ENCODE results near the gene BCL11A. TPM values are rescaled to one million over a fixed set of nuclear protein-coding genes. Genes with fewer than 3 reads are reported as not detected.
A peak's percentile ranks its signal among the peaks of the same experiment; 100 is the strongest.

The BCL11A gene
- total RNA-seq, 1 donor from 2014 or later = 1.6 TPM

DNA sequence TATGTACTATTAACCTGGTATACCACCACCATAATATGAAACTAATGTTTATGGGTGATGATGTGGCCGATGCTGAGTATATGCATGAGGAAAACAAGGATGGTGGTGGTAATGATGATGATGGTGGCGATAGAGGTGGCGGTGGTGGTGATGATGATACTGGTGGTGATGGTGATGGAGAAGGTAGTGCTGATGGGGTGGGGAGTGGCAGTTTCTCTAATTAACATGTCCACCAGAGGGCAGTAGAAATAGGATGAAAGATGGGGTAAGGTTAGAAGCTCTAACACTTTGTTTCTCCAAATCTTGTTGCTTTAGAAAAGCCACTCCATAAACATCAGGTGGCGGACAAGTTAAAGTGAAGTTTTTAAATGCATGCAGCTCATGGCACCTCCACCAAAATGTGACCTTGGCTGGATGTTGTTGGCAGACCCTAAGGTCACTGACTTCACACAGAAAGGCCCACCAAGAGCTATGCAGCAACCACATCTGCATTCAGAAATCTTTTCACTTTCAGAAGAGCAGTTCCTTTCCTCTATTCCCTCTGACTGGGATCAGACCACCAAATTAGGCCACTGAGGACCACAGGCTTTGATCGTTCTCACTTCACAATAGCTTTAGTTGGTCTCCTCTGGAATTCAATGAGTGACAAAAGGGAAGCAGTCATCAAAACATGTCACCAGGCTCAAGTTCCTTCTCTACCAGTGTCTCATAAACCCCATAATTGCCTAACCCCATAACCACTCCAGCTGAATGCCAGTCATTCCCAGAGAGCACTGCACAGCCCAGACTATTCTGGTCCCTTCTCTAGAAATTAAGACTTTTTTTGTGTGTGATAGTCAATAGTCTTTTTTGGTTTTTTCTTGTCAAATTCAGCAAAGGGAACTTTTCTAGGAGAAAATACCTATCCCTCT, 7.5 kb upstream of the BCL11A start:
- intact Hi-C loops (cut with DNase I) = no loop called here
- ATAC-seq (no peak), DNase-seq (ENCODE audit: low spot score) (no peak)

GRCh38 chr2:60559880-60560279, 6.4 kb upstream of the BCL11A start:
- DNase-seq (ENCODE audit: low spot score) = no peak
- intact Hi-C loops (cut with DNase I) = no loop called here

DNA sequence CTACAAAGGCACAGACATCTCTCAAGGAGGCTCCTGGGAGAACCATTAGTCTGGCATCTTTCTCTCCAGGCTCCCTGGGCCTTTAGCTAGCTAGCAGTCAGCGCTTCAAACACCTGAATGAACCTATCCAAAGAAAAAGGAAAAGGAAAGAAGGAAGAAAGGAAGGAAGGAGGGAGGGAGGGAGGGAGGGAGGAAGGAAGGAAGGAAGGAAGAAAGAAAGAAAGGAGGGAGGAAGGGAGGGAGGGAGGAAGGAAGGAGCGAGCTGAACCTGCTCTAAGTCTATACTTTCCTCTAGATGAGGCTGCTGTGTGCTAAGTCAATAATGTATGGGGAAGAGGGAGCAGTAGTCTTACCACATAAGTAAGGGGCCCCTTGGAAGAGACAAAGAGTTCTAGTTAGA, 5.1 kb upstream of the BCL11A start:
- DNase-seq (ENCODE audit: low spot score) (no peak), ATAC-seq (no peak)
- intact Hi-C loops (cut with DNase I) = no loop called here

More at GRCh38 chr2:60559880-60560279, 6.4 kb upstream of the BCL11A start:
- ATAC-seq = no peak

DNA sequence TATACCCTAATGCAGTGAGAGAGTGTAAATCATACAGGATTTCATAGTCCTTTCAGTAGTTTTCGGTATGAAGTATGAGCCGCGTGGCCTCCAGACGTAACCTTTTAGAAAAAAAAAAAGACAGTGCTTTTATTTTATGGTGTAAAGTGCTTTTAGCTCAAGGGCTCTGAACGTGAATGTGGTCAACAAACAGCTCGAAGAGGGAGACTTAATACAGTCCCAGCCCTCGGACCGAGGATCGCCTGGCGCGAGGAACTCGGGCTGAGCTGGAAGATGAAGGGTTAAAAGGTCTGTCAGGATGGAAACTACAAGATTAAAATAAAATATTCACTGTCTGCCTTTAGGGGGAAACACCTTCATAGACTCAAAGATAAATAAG, 4.0 kb upstream of the BCL11A start:
- DNase-seq (ENCODE audit: low spot score) (no peak), ATAC-seq (no peak)
- intact Hi-C loops (cut with DNase I) = no loop called here

DNA sequence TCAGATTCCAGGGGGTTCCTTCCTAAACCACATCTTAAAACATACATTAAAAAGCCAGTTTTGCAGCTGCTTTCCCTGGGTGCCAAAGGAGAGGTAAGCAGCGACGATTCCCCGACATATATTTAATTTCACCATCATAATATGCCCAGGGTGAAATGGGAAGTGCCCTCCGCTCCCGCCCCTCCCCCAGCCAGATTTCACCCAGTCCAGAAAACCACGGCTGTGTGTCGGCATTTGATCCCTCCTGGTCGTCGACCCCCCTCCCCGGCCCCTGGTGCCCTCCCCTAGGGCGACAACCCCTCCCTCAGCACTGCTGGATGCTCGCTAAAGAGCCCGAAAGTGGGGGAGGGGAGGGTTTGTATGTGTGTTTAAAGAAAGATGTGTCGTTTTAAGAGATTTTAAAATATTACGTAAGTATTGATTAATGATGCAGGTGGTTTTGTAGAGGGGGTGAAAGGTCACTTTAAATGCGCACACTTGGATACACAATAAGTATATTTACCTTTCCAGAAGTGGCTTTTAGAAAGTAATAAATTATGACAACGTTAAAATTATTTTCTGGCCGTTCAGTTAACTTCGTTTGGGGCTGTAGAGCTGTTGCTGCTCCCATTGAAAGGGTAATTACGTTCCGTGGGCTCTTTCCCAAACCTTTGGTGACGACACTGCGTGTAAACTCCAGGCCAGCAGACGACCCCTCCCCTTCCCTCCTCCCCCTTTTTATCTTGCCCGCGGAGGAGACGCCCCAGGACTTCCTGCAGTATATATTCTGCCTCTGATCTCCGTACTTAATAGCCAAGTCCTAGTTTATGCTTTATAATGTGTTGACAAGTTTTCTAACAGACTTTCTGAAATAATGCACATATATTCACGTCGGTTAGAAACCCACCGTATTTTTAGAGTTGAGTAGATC, 3.4 kb upstream of the BCL11A start:
- DNase-seq (ENCODE audit: low spot score) = no peak
- intact Hi-C loops (cut with DNase I) = no loop called here
- ATAC-seq = no peak

- ATAC-seq (no peak), DNase-seq (ENCODE audit: low spot score) (no peak)
- intact Hi-C loops (cut with DNase I) = no loop called here
These were observed 2.7 kb upstream of the BCL11A start for GRCh38 chr2:60556175-60556574.

DNA sequence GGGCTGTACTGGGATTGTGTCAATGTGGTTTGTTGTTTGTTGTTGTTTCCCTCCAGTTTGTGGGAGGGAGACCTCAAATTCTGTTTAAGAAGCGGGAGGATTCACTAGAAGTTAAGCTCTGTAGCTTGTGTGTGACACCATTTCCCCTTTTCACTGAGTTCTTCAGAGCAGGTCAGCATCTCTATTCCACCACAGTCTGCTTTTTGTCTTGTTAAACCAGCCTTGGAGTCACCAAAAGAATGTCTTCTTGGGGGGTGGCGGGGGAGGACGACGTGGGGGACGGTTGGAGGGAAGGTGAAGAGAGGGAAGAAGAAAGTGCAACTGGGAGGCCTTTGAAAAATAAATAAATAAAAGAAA, 2.3 kb upstream of the BCL11A start:
- no peak for DNase-seq (ENCODE audit: low spot score)
- no peak for ATAC-seq
- intact Hi-C loops (cut with DNase I) = no loop called here

GRCh38 chr2:60555066-60555782, 1.8 kb upstream of the BCL11A start:
- DNase-seq (ENCODE audit: low spot score) = no peak
- intact Hi-C loops (cut with DNase I) = no loop called here

GRCh38 chr2:60554646-60555065, 1.2 kb upstream of the BCL11A start:
- no peak for DNase-seq (ENCODE audit: low spot score)
- intact Hi-C loops (cut with DNase I) = no loop called here
- peak; percentile 20 for ATAC-seq

More at GRCh38 chr2:60555066-60555782, 1.8 kb upstream of the BCL11A start:
- peak; percentile 30 for ATAC-seq

- ATAC-seq = peak; percentile 16
These were observed 706 bp upstream of the BCL11A start for GRCh38 chr2:60554074-60554645.

GRCh38 chr2:60552851-60553494, 481 bp downstream of the BCL11A start:
- DNase-seq (ENCODE audit: low spot score) (no peak), ATAC-seq (no peak)
- intact Hi-C loops (cut with DNase I) = no loop called here

More at GRCh38 chr2:60554074-60554645, 706 bp upstream of the BCL11A start:
- intact Hi-C loops (cut with DNase I) = no loop called here
- peak; percentile 63 for DNase-seq (ENCODE audit: low spot score)

DNA sequence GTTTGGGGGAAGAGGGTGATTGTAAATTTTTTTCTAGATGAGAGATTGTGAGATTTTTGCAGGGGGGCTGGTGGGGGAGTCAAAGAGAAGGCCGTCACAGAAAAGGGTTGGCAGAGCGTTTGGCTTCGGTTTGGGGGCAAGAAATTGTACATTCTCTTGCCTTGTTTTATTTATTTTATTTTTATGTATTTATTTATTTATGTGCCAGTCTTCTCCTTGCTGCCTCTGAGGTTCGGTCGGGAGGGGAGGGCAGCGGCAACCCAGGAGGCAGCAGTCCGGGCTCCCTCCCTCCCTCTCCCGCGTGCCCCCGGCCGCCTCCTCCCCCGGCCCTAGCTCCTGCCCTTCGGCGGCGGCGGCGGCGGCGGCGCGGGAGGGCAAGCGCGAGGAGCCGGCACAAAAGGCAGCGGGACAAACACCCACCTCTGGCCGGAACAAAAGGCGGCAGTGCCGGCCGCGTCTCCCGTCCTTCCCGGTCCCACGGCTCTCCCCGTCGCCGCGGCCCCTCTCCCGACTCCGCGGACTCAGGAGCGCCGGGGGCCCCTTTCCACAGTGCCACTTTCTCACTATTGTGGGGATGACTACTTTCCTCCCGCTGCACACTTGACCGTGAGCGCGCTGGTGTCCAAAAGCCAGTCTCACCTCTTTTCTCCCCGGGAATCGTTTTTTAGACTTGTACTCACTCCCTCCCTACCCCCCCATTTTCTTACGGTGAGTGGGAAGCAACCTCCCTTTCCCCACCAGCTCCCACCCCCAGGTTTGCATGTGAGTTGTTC, 1.2 kb downstream of the BCL11A start:
- DNase-seq (ENCODE audit: low spot score) (no peak), ATAC-seq (no peak)
- intact Hi-C loops (cut with DNase I) = no loop called here

- intact Hi-C loops (cut with DNase I) = no loop called here
- DNase-seq (ENCODE audit: low spot score) = no peak
- ATAC-seq = no peak
These were observed 2.0 kb downstream of the BCL11A start for GRCh38 chr2:60551240-60552077.

DNA sequence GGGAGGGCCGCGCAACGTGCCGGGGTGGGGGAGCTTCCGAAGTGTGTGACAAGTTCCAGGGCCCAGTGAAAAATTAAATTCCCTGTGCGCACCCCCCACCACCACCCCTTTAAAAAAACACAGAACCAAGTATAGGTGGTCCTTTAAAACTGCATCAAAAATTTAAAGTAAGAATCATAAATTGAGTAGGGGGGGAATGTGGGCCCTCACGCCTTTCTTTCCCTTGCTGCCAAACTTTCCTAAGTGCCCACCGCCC, 2.5 kb downstream of the BCL11A start:
- no peak for ATAC-seq
- intact Hi-C loops (cut with DNase I) = no loop called here
- no peak for DNase-seq (ENCODE audit: low spot score)

DNA sequence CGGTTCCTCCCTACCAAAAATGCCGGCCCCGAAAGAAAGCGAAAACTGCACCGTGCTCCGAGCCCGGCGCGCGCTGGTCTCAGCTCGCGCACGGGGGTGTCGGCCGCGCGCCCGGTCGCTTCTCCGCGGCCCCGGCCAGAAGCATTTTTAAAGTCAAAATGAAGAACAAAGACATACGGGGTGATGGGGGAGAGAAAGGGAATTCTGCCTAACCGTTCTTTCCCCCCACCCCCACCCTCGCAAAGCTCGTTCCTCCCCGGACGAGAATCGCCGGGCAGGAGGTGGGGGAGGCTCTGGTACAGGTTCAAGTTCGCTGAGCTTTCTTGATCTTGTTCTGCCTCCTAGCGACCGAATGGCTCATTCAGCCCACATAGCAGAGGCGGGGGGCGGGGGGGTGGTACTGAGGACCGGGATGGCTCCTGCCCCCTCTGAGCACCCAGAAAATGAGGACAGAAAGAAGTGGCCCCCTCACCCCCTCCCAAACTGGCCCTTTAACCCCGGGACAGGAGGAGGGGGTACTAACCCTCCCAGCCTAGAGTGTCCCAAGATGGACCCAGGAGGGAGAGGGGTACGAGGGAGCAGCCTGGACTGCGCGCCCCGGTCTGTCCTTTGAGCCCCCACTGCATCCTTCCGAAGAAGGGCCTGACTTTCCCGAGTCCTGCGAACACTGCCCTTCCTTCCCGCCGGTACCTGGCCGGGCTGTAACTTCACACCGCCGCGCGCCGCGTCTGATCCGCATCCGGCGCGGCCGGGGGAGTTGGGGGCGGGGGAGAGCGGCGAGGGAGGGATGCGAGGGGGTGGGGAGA, 3.1 kb downstream of the BCL11A start:
- intact Hi-C loops (cut with DNase I) = no loop called here
- ATAC-seq (peak; percentile 76), DNase-seq (ENCODE audit: low spot score) (no peak)

DNA sequence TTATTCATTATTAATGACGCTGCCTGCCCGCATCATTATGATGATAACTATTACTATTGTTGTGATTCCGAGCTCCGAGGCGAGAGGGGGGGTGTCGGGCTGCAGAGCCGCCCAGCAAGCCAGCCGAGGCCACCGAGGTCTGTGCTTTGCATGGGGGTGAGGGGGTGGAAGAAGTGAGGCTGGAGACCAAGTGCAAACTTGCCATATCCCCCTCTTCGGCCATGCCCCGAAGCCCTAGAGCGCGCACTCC, 3.6 kb downstream of the BCL11A start:
- DNase-seq (ENCODE audit: low spot score) (no peak), ATAC-seq (no peak)
- intact Hi-C loops (cut with DNase I) = no loop called here
